Measurements from ENCODE around the gene RHOJ.

- TF ChIP-seq CTCF (IDR thresholded peaks at IDR 0.05) = no peak
- no peak for TF ChIP-seq POLR2AphosphoS5 (IDR thresholded peaks at IDR 0.05)
Measured at GRCh38 chr14:63296060-63296563, 91.9 kb downstream of the RHOJ start.
